H9 (cell line): ENCODE results near the gene AS3MT. TPM values are rescaled to one million over a fixed set of nuclear protein-coding genes. Genes with fewer than 3 reads are reported as not detected.

ENCODE experiments used
- DNase-seq: peaks from one replicate; pipeline ENCODE4 v3.0.0-alpha.2; 2017
- H2AFZ ChIP-seq: one replicate; pipeline ENCODE4 v1.6.1; 2013; ENCODE audit warnings: mild to moderate bottlenecking, low read length, control low read depth, moderate library complexity
- H2AK5ac ChIP-seq: 2 replicates; pipeline ENCODE4 v1.6.1; 2013; ENCODE audit warnings: low read length, control low read depth, mixed read lengths; ENCODE audit not compliant: insufficient read length
- H2BK120ac ChIP-seq: one replicate; pipeline ENCODE4 v1.6.1; 2013; ENCODE audit warnings: low read depth, mild to moderate bottlenecking, low read length, control low read depth, inconsistent platforms; ENCODE audit not compliant: poor library complexity, severe bottlenecking
- H2BK12ac ChIP-seq: 2 replicates; pipeline ENCODE4 v1.6.1; 2013; ENCODE audit warnings: low read length, control low read depth, mixed read lengths, low read depth; ENCODE audit not compliant: insufficient read length
- H2BK15ac ChIP-seq: 2 replicates; pipeline ENCODE4 v1.6.1; 2013; ENCODE audit warnings: low read depth, low read length, control low read depth
- H2BK20ac ChIP-seq: one replicate; pipeline ENCODE4 v1.6.1; 2013; ENCODE audit warnings: low read depth, mild to moderate bottlenecking, low read length, control low read depth, inconsistent platforms; ENCODE audit not compliant: poor library complexity, severe bottlenecking
- H2BK5ac ChIP-seq: 2 replicates; pipeline ENCODE4 v1.6.1; 2013; ENCODE audit warnings: low read length, control low read depth, mixed read lengths; ENCODE audit not compliant: insufficient read length
- H3K14ac ChIP-seq: 2 replicates; pipeline ENCODE4 v1.6.1; 2013; ENCODE audit warnings: low read length, control low read depth; ENCODE audit not compliant: insufficient read depth
- H3K18ac ChIP-seq: 2 replicates; pipeline ENCODE4 v1.6.1; 2013; ENCODE audit warnings: low read depth, mild to moderate bottlenecking, mixed read lengths, low read length, control low read depth; ENCODE audit not compliant: insufficient read length
- H3K23ac ChIP-seq: 2 replicates; pipeline ENCODE4 v1.6.1; 2013; ENCODE audit warnings: low read length, control low read depth, mixed read lengths, low read depth; ENCODE audit not compliant: insufficient read length
- H3K23me2 ChIP-seq: 2 replicates; pipeline ENCODE4 v1.6.1; 2013; ENCODE audit warnings: low read depth, mild to moderate bottlenecking, mixed read lengths, low read length, control low read depth; ENCODE audit not compliant: insufficient read length, poor library complexity, severe bottlenecking
- H3K27ac ChIP-seq: 2 replicates; pipeline ENCODE4 v1.5.1; 2013; ENCODE audit warnings: low read length, control low read depth, mixed read lengths, low read depth; ENCODE audit not compliant: insufficient read length
- H3K27me3 ChIP-seq: 2 replicates; pipeline ENCODE4 v1.6.1; 2013; ENCODE audit warnings: low read length, control low read depth, inconsistent platforms; ENCODE audit not compliant: insufficient read depth
- H3K4ac ChIP-seq: 2 replicates; pipeline ENCODE4 v1.6.1; 2013; ENCODE audit warnings: low read depth, mild to moderate bottlenecking, control low read depth, inconsistent platforms, low read length, moderate library complexity
- H3K4me1 ChIP-seq: 2 replicates; pipeline ENCODE4 v1.6.1; 2013; ENCODE audit warnings: low read length, control low read depth, inconsistent platforms; ENCODE audit not compliant: insufficient read depth
- H3K4me2 ChIP-seq: 2 replicates; pipeline ENCODE4 v1.6.1; 2013; ENCODE audit warnings: low read length, control low read depth, mixed read lengths; ENCODE audit not compliant: insufficient read length, insufficient read depth
- H3K56ac ChIP-seq: 2 replicates; pipeline ENCODE4 v1.6.1; 2013; ENCODE audit warnings: low read depth, mild to moderate bottlenecking, mixed read lengths, low read length, control low read depth; ENCODE audit not compliant: insufficient read length
- H3K79me1 ChIP-seq: 2 replicates; pipeline ENCODE4 v1.6.1; 2013; ENCODE audit warnings: low read depth, mild to moderate bottlenecking, moderate library complexity, low read length, control low read depth, inconsistent platforms; ENCODE audit not compliant: insufficient read depth, poor library complexity, severe bottlenecking
- H3K79me2 ChIP-seq: 2 replicates; pipeline ENCODE4 v1.6.1; 2013; ENCODE audit warnings: low read length, control low read depth, inconsistent platforms; ENCODE audit not compliant: insufficient read depth
- H3K9ac ChIP-seq: 2 replicates; pipeline ENCODE4 v1.6.1; 2013; ENCODE audit warnings: low read length, control low read depth, mixed read lengths; ENCODE audit not compliant: insufficient read length; ENCODE audit errors: extremely low read depth
- H3K9me3 ChIP-seq: one replicate; pipeline ENCODE4 v1.6.1; 2013; ENCODE audit warnings: low read depth, low read length, inconsistent platforms; ENCODE audit not compliant: control insufficient read depth
- H3T11ph ChIP-seq: one replicate; pipeline ENCODE4 v1.6.1; 2013; ENCODE audit warnings: mild to moderate bottlenecking, low read length, control low read depth, inconsistent platforms
- H4K20me1 ChIP-seq: one replicate; pipeline ENCODE4 v1.6.1; 2013; ENCODE audit not compliant: control insufficient read depth, insufficient read length, insufficient read depth
- H4K5ac ChIP-seq: 2 replicates; pipeline ENCODE4 v1.6.1; 2013; ENCODE audit warnings: low read depth, mild to moderate bottlenecking, mixed read lengths, low read length, control low read depth; ENCODE audit not compliant: insufficient read length
- H4K8ac ChIP-seq: replicated peaks from 2 replicates; pipeline ENCODE4 v1.6.1; 2013; ENCODE audit warnings: low read length, control low read depth, mixed read lengths, low read depth; ENCODE audit not compliant: insufficient read length
- H4K91ac ChIP-seq: 2 replicates; pipeline ENCODE4 v1.6.1; 2013; ENCODE audit warnings: low read depth, mild to moderate bottlenecking, moderate library complexity, mixed read lengths, low read length, control low read depth; ENCODE audit not compliant: insufficient read length
- H3K27ac Mint-ChIP-seq, 3 experiments: 2 replicates in 2 of 3; 3 replicates in 1 of 3; pipeline ENCODE4 v1.8.0; 2020 to 2021; ENCODE audit warnings: mixed read lengths in 3 of 3, mild to moderate bottlenecking in 1 of 3, moderate library complexity in 1 of 3
- H3K27me3 Mint-ChIP-seq: 2 replicates; pipeline ENCODE4 v1.8.0; 2021; ENCODE audit warnings: low read depth, mild to moderate bottlenecking, moderate library complexity, mixed read lengths
- H3K36me3 Mint-ChIP-seq, 3 experiments: 2 replicates in 2 of 3; 3 replicates in 1 of 3; pipeline ENCODE4 v1.8.0; 2020 to 2021; ENCODE audit warnings: low read depth in 3 of 3, mixed read lengths in 3 of 3; ENCODE audit not compliant: insufficient read depth in 1 of 3
- H3K4me1 Mint-ChIP-seq, 2 experiments: 2 replicates each; pipeline ENCODE4 v1.8.0; 2020; ENCODE audit warnings: mixed read lengths in 2 of 2
- H3K4me3 Mint-ChIP-seq, 2 experiments: 2 replicates in 1 of 2; 3 replicates in 1 of 2; pipeline ENCODE4 v1.8.0; 2020 to 2021; ENCODE audit warnings: mild to moderate bottlenecking in 2 of 2, mixed read lengths in 2 of 2, moderate library complexity in 1 of 2
- H3K9me3 Mint-ChIP-seq, 2 experiments: 2 replicates in 1 of 2; 3 replicates in 1 of 2; pipeline ENCODE4 v1.8.0; 2020; ENCODE audit warnings: mild to moderate bottlenecking in 2 of 2, mixed read lengths in 2 of 2, moderate library complexity in 1 of 2
- WGBS: extraction: QIAGEN DNeasy Blood & Tissue Kit; methylation state at CpG from one replicate; pipeline ENCODE4 v1.1.7; 2013; ENCODE audit warnings: missing lambda C conversion rate, low lambda C conversion rate, mixed read lengths; ENCODE audit not compliant: insufficient read length; ENCODE audit errors: extremely low coverage; 5-methylcytosine and 5-hydroxymethylcytosine counted together
- total RNA-seq: library from RNA; stranded (reverse); gene quantifications from 2 replicates; pipeline ENCODE4 v1.2.1, GENCODE V29; 2021
- TF ChIP-seq, protein P1 (sequence below): fragments of 200-600 bp; sonication (generic); conservative IDR thresholded peaks from 3 replicates; pipeline ENCODE4 v1.8.0; 2021; ENCODE audit warnings: antibody characterized with exemption, mild to moderate bottlenecking

AS3MT gene
- total RNA-seq, 1 experiment from 2014 or later: 16.4 TPM

- DNase-seq: no peak
- Histone ChIP-seq H2BK120ac (no peak overlapping the region), H3K79me2 (no peaks in the 10 kb centered on the region), H2BK12ac (no peak overlapping the region), H3K9me3 (no peaks in the 10 kb centered on the region), H2BK5ac (no peak overlapping the region), H4K5ac (no peak overlapping the region), H3T11ph (no peak overlapping the region), H3K4me2 (no peak overlapping the region), H2BK20ac (no peak overlapping the region), H3K56ac (no peak overlapping the region), H3K23me2 (no peaks in the 10 kb centered on the region), H3K27me3 (no peaks in the 10 kb centered on the region), H4K8ac (no peak overlapping the region), H2BK15ac (no peak overlapping the region), H3K79me1 (no peaks in the 10 kb centered on the region), H3K4ac (no peak overlapping the region), H4K91ac (no peak overlapping the region), H3K4me1 (no peaks in the 10 kb centered on the region), H3K23ac (no peak overlapping the region), H2AFZ (no peak overlapping the region), H3K9ac (no peak overlapping the region), H4K20me1 (no peaks in the 10 kb centered on the region), H3K14ac (no peak overlapping the region), H3K18ac (no peak overlapping the region), H2AK5ac (no peak overlapping the region), H3K27ac (no peak overlapping the region)
- Mint-ChIP-seq H3K36me3 (no peaks in the 10 kb centered on the region), H3K9me3 (no peaks in the 10 kb centered on the region), H3K27me3 (no peaks in the 10 kb centered on the region), H3K27ac (no peak overlapping the region), H3K4me1 (peaks cover 8 to 15% of the 10 kb centered on the region in 2 experiments), H3K4me3 (no peak overlapping the region)
- WGBS: no CpG with 5 or more reads among the region's 2 CpGs
- TF ChIP-seq, protein P1, sequence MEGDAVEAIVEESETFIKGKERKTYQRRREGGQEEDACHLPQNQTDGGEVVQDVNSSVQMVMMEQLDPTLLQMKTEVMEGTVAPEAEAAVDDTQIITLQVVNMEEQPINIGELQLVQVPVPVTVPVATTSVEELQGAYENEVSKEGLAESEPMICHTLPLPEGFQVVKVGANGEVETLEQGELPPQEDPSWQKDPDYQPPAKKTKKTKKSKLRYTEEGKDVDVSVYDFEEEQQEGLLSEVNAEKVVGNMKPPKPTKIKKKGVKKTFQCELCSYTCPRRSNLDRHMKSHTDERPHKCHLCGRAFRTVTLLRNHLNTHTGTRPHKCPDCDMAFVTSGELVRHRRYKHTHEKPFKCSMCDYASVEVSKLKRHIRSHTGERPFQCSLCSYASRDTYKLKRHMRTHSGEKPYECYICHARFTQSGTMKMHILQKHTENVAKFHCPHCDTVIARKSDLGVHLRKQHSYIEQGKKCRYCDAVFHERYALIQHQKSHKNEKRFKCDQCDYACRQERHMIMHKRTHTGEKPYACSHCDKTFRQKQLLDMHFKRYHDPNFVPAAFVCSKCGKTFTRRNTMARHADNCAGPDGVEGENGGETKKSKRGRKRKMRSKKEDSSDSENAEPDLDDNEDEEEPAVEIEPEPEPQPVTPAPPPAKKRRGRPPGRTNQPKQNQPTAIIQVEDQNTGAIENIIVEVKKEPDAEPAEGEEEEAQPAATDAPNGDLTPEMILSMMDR: no peak
Observed at GRCh38 chr10:102946992-102947391, 77.7 kb downstream of the AS3MT start.
